HCT116 (cell line): ENCODE data around the gene RNF113B. TPM values are rescaled to one million over a fixed set of nuclear protein-coding genes. Genes with fewer than 3 reads are reported as not detected.

Source experiments
- ATAC-seq: fragments of 200-7000 bp; cut with Tn5 transposase; 2 replicates; pipeline ENCODE4 v1.9.1; 2020; ENCODE audit warnings: mild to moderate bottlenecking, moderate library complexity
- BruUV-seq: library from RNA; stranded (reverse); fragments of 400-500 nt; replicated peaks from 2 replicates; lab custom pipeline; 2021; lab: Mats Ljungman, UMichigan
- CTCF ChIA-PET: fragments of 300-600 bp; sonication (Branson Sonifier 250); formaldehyde crosslinking; loops from one replicate; lab custom pipeline; 2021; ENCODE audit warnings: antibody characterized with exemption; lab: Charles Lee
- POLR2A ChIA-PET: fragments of 300-600, 350-600 bp; sonication (Branson Sonifier 250); formaldehyde crosslinking; loops from one replicate; lab custom pipeline; 2021; ENCODE audit warnings: antibody characterized with exemption; lab: Charles Lee
- RAD21 ChIA-PET, 2 experiments: fragments of 300-600 bp; sonication (Branson Sonifier 250); formaldehyde crosslinking; loops; one replicate each; lab custom pipeline; 2023; ENCODE audit warnings: low total read pairs in 2 of 2; ENCODE audit not compliant: uncharacterized antibody in 2 of 2, unreplicated experiment in 2 of 2, low non-redundant PET in 1 of 2; lab: Charles Lee
- DNase-seq: peaks from one replicate; pipeline ENCODE4 v3.0.0-alpha.2; 2010; ENCODE audit warnings: low read depth, low spot score
- H2AFZ ChIP-seq: fragments of 200-600 bp; shearing (Covaris generic), sonication (generic); 2 replicates; pipeline ENCODE4 v1.6.1; 2017; ENCODE audit warnings: low read depth, mixed run types, mixed read lengths, antibody characterized with exemption, low read length; ENCODE audit not compliant: poor library complexity, severe bottlenecking
- H3K27ac ChIP-seq: 2 replicates; pipeline ENCODE4 v1.5.1; 2012; ENCODE audit warnings: low read depth, low read length
- H3K27me3 ChIP-seq: fragments of 200-600 bp; sonication (generic); 2 replicates; pipeline ENCODE4 v1.6.1; 2016; ENCODE audit warnings: mixed run types, low read length, mixed read lengths; ENCODE audit not compliant: insufficient read depth
- H3K36me3 ChIP-seq, 2 experiments: fragments of 200-500 bp in 1 of 2; fragments of 200-600 bp in 1 of 2; sonication (Bioruptor generic) in 1 of 2; sonication (generic) in 1 of 2; 2 replicates each; pipeline versions ENCODE4 v1.5.1 to v1.6.1; 2014 to 2016; ENCODE audit warnings: low read length in 2 of 2, inconsistent platforms in 1 of 2, mixed read lengths in 1 of 2, mixed run types in 1 of 2; ENCODE audit not compliant: insufficient read depth in 2 of 2, control insufficient read depth in 1 of 2
- H3K4me1 ChIP-seq, 2 experiments: fragments of 200-600 bp in 1 of 2; sonication (generic) in 1 of 2; 2 replicates each; pipeline versions ENCODE4 v1.5.1 to v1.6.1; 2012 to 2017; ENCODE audit warnings: low read length in 2 of 2, inconsistent platforms in 1 of 2, mild to moderate bottlenecking in 1 of 2, mixed read lengths in 1 of 2, mixed run types in 1 of 2, moderate library complexity in 1 of 2; ENCODE audit not compliant: insufficient read depth in 2 of 2, control insufficient read depth in 1 of 2
- H3K4me2 ChIP-seq: fragments of 200-600 bp; sonication (generic); 2 replicates; pipeline ENCODE4 v1.6.1; 2017; ENCODE audit warnings: mixed run types, low read length, mixed read lengths
- H3K4me3 ChIP-seq, 2 experiments: fragments of 200-600 bp in 1 of 2; sonication (generic) in 1 of 2; replicated peaks in 1 of 2; 2 replicates each; pipeline ENCODE4 v1.5.1; 2011 to 2016; ENCODE audit warnings: low read length in 2 of 2, control low read depth in 1 of 2, low read depth in 1 of 2, mild to moderate bottlenecking in 1 of 2, mixed read lengths in 1 of 2, mixed run types in 1 of 2
- H3K79me2 ChIP-seq: fragments of 200-600 bp; sonication (generic); 2 replicates; pipeline ENCODE4 v1.6.1; 2017; ENCODE audit warnings: mild to moderate bottlenecking, mixed run types, low read length, moderate library complexity, mixed read lengths; ENCODE audit not compliant: insufficient read depth
- H3K9ac ChIP-seq: fragments of 200-600 bp; sonication (generic); 2 replicates; pipeline ENCODE4 v1.6.1; 2016; ENCODE audit warnings: low read length, mixed read lengths
- H3K9me2 ChIP-seq: fragments of 200-600 bp; sonication (generic), shearing (Covaris generic); 2 replicates; pipeline ENCODE4 v1.6.1; 2017; ENCODE audit warnings: mixed run types, mild to moderate bottlenecking, moderate library complexity; ENCODE audit not compliant: insufficient read depth
- H3K9me3 ChIP-seq, 2 experiments: fragments of 200-500 bp in 1 of 2; fragments of 200-600 bp in 1 of 2; sonication (Bioruptor generic) in 1 of 2; sonication (generic) in 1 of 2; 2 replicates each; pipeline ENCODE4 v1.6.1; 2014 to 2017; ENCODE audit warnings: low read length in 2 of 2, mixed read lengths in 2 of 2, inconsistent platforms in 1 of 2, low read depth in 1 of 2, mild to moderate bottlenecking in 1 of 2, mixed run types in 1 of 2, moderate library complexity in 1 of 2; ENCODE audit not compliant: control insufficient read depth in 1 of 2, insufficient read depth in 1 of 2
- H4K20me1 ChIP-seq: fragments of 200-600 bp; sonication (generic), shearing (Covaris generic); 2 replicates; pipeline ENCODE4 v1.6.1; 2017; ENCODE audit warnings: mixed run types, mild to moderate bottlenecking, moderate library complexity; ENCODE audit not compliant: insufficient read depth
- CBX3 ChIP-seq: IDR thresholded peaks from 2 replicates; pipeline ENCODE4 v1.6.1; 2012; ENCODE audit warnings: low read depth
- CEBPB ChIP-seq: IDR thresholded peaks from 2 replicates; pipeline ENCODE4 v1.6.1; 2012; ENCODE audit warnings: low read depth
- EGR1 ChIP-seq: IDR thresholded peaks from 2 replicates; pipeline ENCODE4 v1.6.1; 2012; ENCODE audit warnings: low read depth
- ELF1 ChIP-seq: IDR thresholded peaks from 2 replicates; pipeline ENCODE4 v1.6.1; 2012; ENCODE audit warnings: low read depth, borderline replicate concordance
- EZH2 ChIP-seq: fragments of 200-600 bp; sonication (generic); IDR thresholded peaks from 2 replicates; pipeline ENCODE4 v1.6.1; 2017; ENCODE audit warnings: antibody characterized with exemption, mixed run types
- EZH2phosphoT487 ChIP-seq: fragments of 200-600 bp; IDR thresholded peaks from 2 replicates; pipeline ENCODE4 v1.6.1; 2018; ENCODE audit warnings: antibody characterized with exemption, borderline replicate concordance
- JUND ChIP-seq: IDR thresholded peaks from 2 replicates; pipeline ENCODE4 v1.6.1; 2012
- POLR2A ChIP-seq: IDR thresholded peaks from 2 replicates; pipeline ENCODE4 v1.7.0; 2011; ENCODE audit warnings: borderline replicate concordance; ENCODE audit not compliant: insufficient read depth, insufficient read length; ENCODE audit errors: extremely low read depth
- SP1 ChIP-seq: IDR thresholded peaks from 2 replicates; pipeline ENCODE4 v1.6.1; 2012; ENCODE audit warnings: low read depth
- YY1 ChIP-seq: IDR thresholded peaks from 2 replicates; pipeline ENCODE4 v1.6.1; 2011; ENCODE audit warnings: low read length, low read depth, moderate library complexity, mild to moderate bottlenecking; ENCODE audit not compliant: insufficient replicate concordance; ENCODE audit errors: extremely low read depth
- ZFX ChIP-seq: fragments of 450-650 bp; IDR thresholded peaks from 2 replicates; pipeline ENCODE4 v1.6.1; 2017
- ZNF274 ChIP-seq: fragments of 200-500 bp; sonication (Bioruptor generic); IDR thresholded peaks from 2 replicates; pipeline ENCODE4 v1.6.1; 2014; ENCODE audit warnings: mild to moderate bottlenecking, low read depth, low read length, inconsistent platforms
- intact Hi-C: fragments of 100-400 bp; cut with micrococcal nuclease; formaldehyde crosslinking; loops from 2 replicates; pipeline ENCODE4 v1.10.0; 2022
- total RNA-seq: library from RNA; stranded (reverse); gene quantifications from one replicate; pipeline ENCODE4 v1.2.1, GENCODE V29; 2021; ENCODE audit not compliant: unreplicated experiment
- TF ChIP-seq, protein P1 (sequence below): IDR thresholded peaks from 2 replicates; pipeline ENCODE4 v1.6.1; 2012; ENCODE audit warnings: low read depth
- TF ChIP-seq, protein P2 (sequence below), 3 experiments: fragments of 200-600 bp in 1 of 3; sonication (generic) in 1 of 3; IDR thresholded peaks in 2 of 3; conservative IDR thresholded peaks in 1 of 3; 2 replicates each; pipeline ENCODE4 v1.5.1; 2012 to 2017; ENCODE audit warnings: low read depth in 2 of 3, low read length in 2 of 3, antibody characterized with exemption in 1 of 3, borderline replicate concordance in 1 of 3, control low read depth in 1 of 3, mild to moderate bottlenecking in 1 of 3, mixed read lengths in 1 of 3, mixed run types in 1 of 3, moderate library complexity in 1 of 3; ENCODE audit not compliant: insufficient read depth in 1 of 3
- TF ChIP-seq, protein P3 (sequence below): IDR thresholded peaks from 2 replicates; pipeline ENCODE4 v1.6.1; 2012

The RNF113B gene
- total RNA-seq, 1 experiment from 2014 or later, result not detected

DNA sequence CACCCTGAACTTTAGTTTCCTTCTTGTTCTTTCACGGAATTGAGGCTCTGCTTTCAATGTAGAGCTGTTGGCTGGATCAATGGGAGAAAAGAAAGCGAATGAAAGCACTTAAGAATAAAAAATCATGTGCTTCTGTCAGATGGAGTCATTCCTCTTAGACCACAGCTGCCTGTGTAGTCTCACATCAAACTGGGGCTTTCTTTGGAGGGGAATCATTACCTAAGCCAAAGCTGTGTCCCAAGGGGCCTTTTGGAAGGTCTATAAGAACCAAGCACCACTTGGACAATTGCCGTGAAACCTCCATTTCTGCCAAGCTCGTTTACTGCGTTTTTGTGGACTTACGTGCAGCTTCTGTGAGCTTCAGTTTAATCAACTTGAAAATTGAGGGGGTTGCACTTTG lies 44.2 kb upstream of the RNF113B start:
- POLR2A ChIA-PET, result no interaction called here

DNA sequence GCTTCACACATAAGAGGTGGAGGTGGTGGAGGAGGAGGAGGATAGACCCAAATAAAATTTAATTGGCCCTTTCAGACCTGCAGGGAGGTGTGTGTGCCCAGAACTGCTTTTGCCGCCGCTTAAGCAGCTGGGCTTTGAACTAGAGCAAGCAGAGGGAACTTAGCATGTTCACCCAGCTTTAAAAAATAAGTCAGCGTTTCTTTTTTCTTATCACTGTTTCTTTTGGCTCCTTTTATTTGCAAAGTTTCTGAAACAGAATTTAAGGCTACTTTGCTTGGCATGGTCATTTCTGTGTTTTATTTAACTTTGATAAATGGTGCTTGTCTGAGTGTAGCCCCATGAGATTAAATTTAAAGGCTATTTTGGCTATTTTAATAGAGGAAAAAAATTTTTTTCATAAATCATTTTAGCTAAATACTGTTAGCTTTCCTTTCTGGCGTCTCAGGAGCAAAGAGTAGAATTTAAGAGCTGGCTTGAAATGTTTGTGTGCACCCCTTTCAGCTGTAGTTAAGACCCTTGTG lies 43.3 kb upstream of the RNF113B start:
- no peak overlapping the region for H3K4me2 ChIP-seq
- H3K9me3 ChIP-seq, result no peaks in the 10 kb centered on the region
- ChIA-PET CTCF (no interaction called here), RAD21 (no interaction called here), POLR2A (no interaction called here)
- no peak overlapping the region for H2AFZ ChIP-seq
- H3K4me1 ChIP-seq, result peaks cover 15% of the 10 kb centered on the region in 2 experiments
- H3K9me2 ChIP-seq, result no peaks in the 10 kb centered on the region
- ATAC-seq (no peak), DNase-seq (no peak)
- intact Hi-C loops, result no loop called here
- H3K27me3 ChIP-seq, result no peaks in the 10 kb centered on the region
- no peaks in the 10 kb centered on the region for H3K79me2 ChIP-seq
- H3K36me3 ChIP-seq, result no peaks in the 10 kb centered on the region
- no peak overlapping the region for H3K27ac ChIP-seq
- no peaks in the 10 kb centered on the region for H4K20me1 ChIP-seq
- no peak overlapping the region for H3K9ac ChIP-seq
- BruUV-seq, result no TSS peak
- no peak overlapping the region for H3K4me3 ChIP-seq
- no peak for TF ChIP-seq EZH2phosphoT487
- no peak for TF ChIP-seq JUND
- no peak for TF ChIP-seq CBX3
- no peak for TF ChIP-seq POLR2A
- TF ChIP-seq, protein P1, sequence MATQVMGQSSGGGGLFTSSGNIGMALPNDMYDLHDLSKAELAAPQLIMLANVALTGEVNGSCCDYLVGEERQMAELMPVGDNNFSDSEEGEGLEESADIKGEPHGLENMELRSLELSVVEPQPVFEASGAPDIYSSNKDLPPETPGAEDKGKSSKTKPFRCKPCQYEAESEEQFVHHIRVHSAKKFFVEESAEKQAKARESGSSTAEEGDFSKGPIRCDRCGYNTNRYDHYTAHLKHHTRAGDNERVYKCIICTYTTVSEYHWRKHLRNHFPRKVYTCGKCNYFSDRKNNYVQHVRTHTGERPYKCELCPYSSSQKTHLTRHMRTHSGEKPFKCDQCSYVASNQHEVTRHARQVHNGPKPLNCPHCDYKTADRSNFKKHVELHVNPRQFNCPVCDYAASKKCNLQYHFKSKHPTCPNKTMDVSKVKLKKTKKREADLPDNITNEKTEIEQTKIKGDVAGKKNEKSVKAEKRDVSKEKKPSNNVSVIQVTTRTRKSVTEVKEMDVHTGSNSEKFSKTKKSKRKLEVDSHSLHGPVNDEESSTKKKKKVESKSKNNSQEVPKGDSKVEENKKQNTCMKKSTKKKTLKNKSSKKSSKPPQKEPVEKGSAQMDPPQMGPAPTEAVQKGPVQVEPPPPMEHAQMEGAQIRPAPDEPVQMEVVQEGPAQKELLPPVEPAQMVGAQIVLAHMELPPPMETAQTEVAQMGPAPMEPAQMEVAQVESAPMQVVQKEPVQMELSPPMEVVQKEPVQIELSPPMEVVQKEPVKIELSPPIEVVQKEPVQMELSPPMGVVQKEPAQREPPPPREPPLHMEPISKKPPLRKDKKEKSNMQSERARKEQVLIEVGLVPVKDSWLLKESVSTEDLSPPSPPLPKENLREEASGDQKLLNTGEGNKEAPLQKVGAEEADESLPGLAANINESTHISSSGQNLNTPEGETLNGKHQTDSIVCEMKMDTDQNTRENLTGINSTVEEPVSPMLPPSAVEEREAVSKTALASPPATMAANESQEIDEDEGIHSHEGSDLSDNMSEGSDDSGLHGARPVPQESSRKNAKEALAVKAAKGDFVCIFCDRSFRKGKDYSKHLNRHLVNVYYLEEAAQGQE, result no peak
- no peak for TF ChIP-seq EZH2
- TF ChIP-seq, protein P2, sequence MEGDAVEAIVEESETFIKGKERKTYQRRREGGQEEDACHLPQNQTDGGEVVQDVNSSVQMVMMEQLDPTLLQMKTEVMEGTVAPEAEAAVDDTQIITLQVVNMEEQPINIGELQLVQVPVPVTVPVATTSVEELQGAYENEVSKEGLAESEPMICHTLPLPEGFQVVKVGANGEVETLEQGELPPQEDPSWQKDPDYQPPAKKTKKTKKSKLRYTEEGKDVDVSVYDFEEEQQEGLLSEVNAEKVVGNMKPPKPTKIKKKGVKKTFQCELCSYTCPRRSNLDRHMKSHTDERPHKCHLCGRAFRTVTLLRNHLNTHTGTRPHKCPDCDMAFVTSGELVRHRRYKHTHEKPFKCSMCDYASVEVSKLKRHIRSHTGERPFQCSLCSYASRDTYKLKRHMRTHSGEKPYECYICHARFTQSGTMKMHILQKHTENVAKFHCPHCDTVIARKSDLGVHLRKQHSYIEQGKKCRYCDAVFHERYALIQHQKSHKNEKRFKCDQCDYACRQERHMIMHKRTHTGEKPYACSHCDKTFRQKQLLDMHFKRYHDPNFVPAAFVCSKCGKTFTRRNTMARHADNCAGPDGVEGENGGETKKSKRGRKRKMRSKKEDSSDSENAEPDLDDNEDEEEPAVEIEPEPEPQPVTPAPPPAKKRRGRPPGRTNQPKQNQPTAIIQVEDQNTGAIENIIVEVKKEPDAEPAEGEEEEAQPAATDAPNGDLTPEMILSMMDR (IDR thresholded peaks at IDR 0.05 in 2 of 3, conservative IDR thresholded peaks at IDR 0.05 in 1 of 3; ENCODE audit: borderline replicate concordance in 1 of 3, insufficient read depth in 1 of 3, low read depth in 2 of 3, low read length in 2 of 3), result no peak
- no peak for TF ChIP-seq YY1
- TF ChIP-seq ZFX, result no peak
- no peak for TF ChIP-seq EGR1
- TF ChIP-seq ZNF274, result no peak
- TF ChIP-seq, protein P3, sequence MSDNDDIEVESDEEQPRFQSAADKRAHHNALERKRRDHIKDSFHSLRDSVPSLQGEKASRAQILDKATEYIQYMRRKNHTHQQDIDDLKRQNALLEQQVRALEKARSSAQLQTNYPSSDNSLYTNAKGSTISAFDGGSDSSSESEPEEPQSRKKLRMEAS, result no peak
- TF ChIP-seq CEBPB, result no peak

More for the DNA sequence above, 44.2 kb upstream of the RNF113B start:
- ChIA-PET RAD21 (no interaction called here), CTCF (no interaction called here)
- Histone ChIP-seq H3K36me3 (no peaks in the 10 kb centered on the region), H2AFZ (no peak overlapping the region), H3K79me2 (no peaks in the 10 kb centered on the region), H3K4me2 (no peak overlapping the region), H3K4me1 (peaks cover 6% of the 10 kb centered on the region in 2 experiments), H3K9ac (no peak overlapping the region), H3K4me3 (no peak overlapping the region), H3K9me3 (no peaks in the 10 kb centered on the region), H3K27ac (no peak overlapping the region), H4K20me1 (no peaks in the 10 kb centered on the region), H3K9me2 (no peaks in the 10 kb centered on the region), H3K27me3 (no peaks in the 10 kb centered on the region)
- DNase-seq (no peak), ATAC-seq (no peak)
- TF ChIP-seq ELF1 (no peak), POLR2A (no peak), SP1 (no peak), ZFX (no peak), EZH2phosphoT487 (no peak), JUND (no peak), EGR1 (no peak)
- TF ChIP-seq, protein P3, result no peak
- no TSS peak for BruUV-seq
- intact Hi-C loops, result no loop called here
